ENCODE data around the gene BRDT. TPM values are rescaled to one million over a fixed set of nuclear protein-coding genes. Genes with fewer than 3 reads are reported as not detected.

BRDT gene
- total RNA-seq, 1 experiment from 2014 or later = not detected

Other genes with a start within 250 kb of the BRDT start
- gene TGFBR3, start 63.2 kb upstream of the BRDT start, total RNA-seq (2014; rRNA removed; shearing (Covaris generic)) = 4.5 and 7.3 TPM in 2 replicates
- gene EPHX4, start 80.6 kb downstream of the BRDT start, total RNA-seq (2014; rRNA removed; shearing (Covaris generic)) = 2.6 and 2.8 TPM in 2 replicates
- gene SETSIP, start 126.0 kb downstream of the BRDT start, total RNA-seq (2014; rRNA removed; shearing (Covaris generic)) = not detected in 2 replicates
- 0.49 and 0.72 TPM in 2 replicates for gene BTBD8, start 130.9 kb downstream of the BRDT start, total RNA-seq (2014; rRNA removed; shearing (Covaris generic))